C4-2B (cell line): ENCODE data around the gene GJC1.

Experiments used
- ZFX ChIP-seq: fragments of 450-650 bp; IDR thresholded peaks from 2 replicates; pipeline ENCODE4 v1.6.1; 2017
- TF ChIP-seq, protein P1 (sequence below): fragments of 450-650 bp; conservative IDR thresholded peaks from 2 replicates; pipeline ENCODE4 v1.5.1; 2017; ENCODE audit warnings: mild to moderate bottlenecking

DNA sequence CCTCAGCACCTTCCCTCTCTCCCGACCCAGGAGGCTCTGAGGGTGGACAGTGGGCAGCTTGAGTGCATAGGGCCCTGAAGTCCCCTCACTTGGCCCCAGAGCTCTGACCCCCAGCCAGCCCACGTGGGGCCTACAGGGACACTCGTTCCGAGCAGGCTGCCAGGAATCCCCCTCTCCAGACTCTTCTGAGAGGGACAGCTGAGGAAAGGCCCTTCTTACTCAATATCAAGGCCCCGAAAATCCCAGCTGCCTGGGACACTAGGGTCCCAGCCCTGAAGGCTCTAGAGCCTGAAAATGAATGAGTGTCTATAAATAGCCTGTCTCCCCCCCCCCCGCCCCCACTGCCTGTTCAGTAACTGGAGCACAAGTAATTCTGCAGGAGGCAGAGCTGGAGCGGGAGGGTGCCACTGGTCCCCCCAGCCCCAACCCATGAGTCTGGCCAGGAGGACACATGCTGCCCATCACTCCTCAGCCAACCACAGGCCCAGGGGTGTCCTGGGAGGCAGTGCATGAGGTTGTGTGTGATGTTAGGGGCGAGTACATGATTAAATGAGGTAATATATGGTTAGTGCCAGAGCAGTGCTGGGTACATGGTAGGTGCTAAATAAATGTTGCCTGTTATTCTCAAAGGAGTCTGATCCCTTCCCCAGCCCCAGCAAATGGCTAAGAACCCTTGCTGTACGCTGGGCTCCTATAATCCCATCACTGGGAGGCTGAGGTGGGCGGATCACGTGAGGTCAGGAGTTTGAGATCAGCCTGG lies 59.7 kb downstream of the GJC1 start:
- TF ChIP-seq, protein P1, sequence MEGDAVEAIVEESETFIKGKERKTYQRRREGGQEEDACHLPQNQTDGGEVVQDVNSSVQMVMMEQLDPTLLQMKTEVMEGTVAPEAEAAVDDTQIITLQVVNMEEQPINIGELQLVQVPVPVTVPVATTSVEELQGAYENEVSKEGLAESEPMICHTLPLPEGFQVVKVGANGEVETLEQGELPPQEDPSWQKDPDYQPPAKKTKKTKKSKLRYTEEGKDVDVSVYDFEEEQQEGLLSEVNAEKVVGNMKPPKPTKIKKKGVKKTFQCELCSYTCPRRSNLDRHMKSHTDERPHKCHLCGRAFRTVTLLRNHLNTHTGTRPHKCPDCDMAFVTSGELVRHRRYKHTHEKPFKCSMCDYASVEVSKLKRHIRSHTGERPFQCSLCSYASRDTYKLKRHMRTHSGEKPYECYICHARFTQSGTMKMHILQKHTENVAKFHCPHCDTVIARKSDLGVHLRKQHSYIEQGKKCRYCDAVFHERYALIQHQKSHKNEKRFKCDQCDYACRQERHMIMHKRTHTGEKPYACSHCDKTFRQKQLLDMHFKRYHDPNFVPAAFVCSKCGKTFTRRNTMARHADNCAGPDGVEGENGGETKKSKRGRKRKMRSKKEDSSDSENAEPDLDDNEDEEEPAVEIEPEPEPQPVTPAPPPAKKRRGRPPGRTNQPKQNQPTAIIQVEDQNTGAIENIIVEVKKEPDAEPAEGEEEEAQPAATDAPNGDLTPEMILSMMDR, result no peak
- no peak for TF ChIP-seq ZFX
